Endothelial cell of umbilical vein (primary cell): Measurements from ENCODE around the gene ZNF273. TPM values are rescaled to one million over a fixed set of nuclear protein-coding genes. Genes with fewer than 3 reads are reported as not detected.
"Not testable (repeated sequence)": the region's sequence is repeated elsewhere in the genome, so short reads cannot be mapped to it uniquely, and the experiment has no call there.

ENCODE experiments used
- BruUV-seq: library from RNA; stranded (reverse); fragments of 400-500 nt; replicated peaks from 2 replicates; lab custom pipeline; 2021; lab: Mats Ljungman, UMichigan
- CTCF ChIA-PET: fragments of 300-600, 350-600 bp; sonication (Branson Sonifier 250); formaldehyde crosslinking; loops from one replicate; lab custom pipeline; 2021; ENCODE audit warnings: antibody characterized with exemption, inconsistent platforms; lab: Charles Lee
- POLR2A ChIA-PET: fragments of 300-600, 350-600 bp; sonication (Branson Sonifier 250); formaldehyde crosslinking; loops from one replicate; lab custom pipeline; 2021; ENCODE audit warnings: antibody characterized with exemption, inconsistent platforms; lab: Charles Lee
- DNase-seq: peaks from one replicate; pipeline ENCODE4 v3.0.0-alpha.2; 2011; ENCODE audit warnings: low read depth, low spot score
- FAIRE-seq: peaks from 2 replicates; lab custom pipeline; 2011; peaks lifted over from hg19 to GRCh38; lab: Jason Lieb, UNC
- H2AFZ ChIP-seq: 2 replicates; pipeline ENCODE4 v1.6.0; 2012; ENCODE audit warnings: low read depth, low read length, control low read depth, inconsistent platforms
- H3K27ac ChIP-seq: 2 replicates; pipeline ENCODE4 v1.5.1; 2011; ENCODE audit warnings: low read depth, mild to moderate bottlenecking, control low read depth, low read length, moderate library complexity; ENCODE audit not compliant: insufficient read depth
- H3K27me3 ChIP-seq, 2 experiments: 2 replicates each; pipeline versions ENCODE4 v1.6.0 to v1.6.1; 2011; ENCODE audit warnings: low read length in 2 of 2, mixed read lengths in 1 of 2; ENCODE audit not compliant: control insufficient read depth in 2 of 2, insufficient read depth in 2 of 2
- H3K36me3 ChIP-seq, 2 experiments: 2 replicates in 1 of 2; 3 replicates in 1 of 2; pipeline ENCODE4 v1.5.1; 2011; ENCODE audit warnings: low read length in 2 of 2, mild to moderate bottlenecking in 1 of 2, moderate library complexity in 1 of 2; ENCODE audit not compliant: control insufficient read depth in 2 of 2, insufficient read depth in 2 of 2; ENCODE audit errors: extremely low read depth in 1 of 2
- H3K4me1 ChIP-seq: 3 replicates; pipeline ENCODE4 v1.5.1; 2011; ENCODE audit warnings: mild to moderate bottlenecking, low read length; ENCODE audit not compliant: control insufficient read depth, insufficient read depth; ENCODE audit errors: extremely low read depth
- H3K4me2 ChIP-seq: 2 replicates; pipeline ENCODE4 v1.6.1; 2011; ENCODE audit warnings: low read length, control low read depth, mixed read lengths; ENCODE audit not compliant: insufficient read depth
- H3K4me3 ChIP-seq, 3 experiments: fragments of 200-600 bp in 1 of 3; sonication (generic), shearing (Covaris generic) in 1 of 3; replicated peaks in 1 of 3; 2 replicates each; pipeline ENCODE4 v1.5.1; 2011 to 2016; ENCODE audit warnings: control low read depth in 3 of 3, low read length in 3 of 3, mild to moderate bottlenecking in 2 of 3, inconsistent platforms in 1 of 3, low read depth in 1 of 3, moderate library complexity in 1 of 3; ENCODE audit not compliant: insufficient read depth in 1 of 3
- H3K79me2 ChIP-seq: 2 replicates; pipeline ENCODE4 v1.6.0; 2012; ENCODE audit warnings: low read length, inconsistent platforms; ENCODE audit not compliant: control insufficient read depth, insufficient read depth
- H3K9ac ChIP-seq: replicated peaks from 2 replicates; pipeline ENCODE3; 2011; ENCODE audit warnings: low read length, control low read depth; ENCODE audit not compliant: insufficient read depth; ENCODE audit errors: extremely low read depth
- H3K9me1 ChIP-seq: replicated peaks from 3 replicates; pipeline ENCODE4 v1.6.0; 2011; ENCODE audit warnings: mild to moderate bottlenecking, low read length; ENCODE audit not compliant: control insufficient read depth, insufficient read depth; ENCODE audit errors: extremely low read depth
- H3K9me3 ChIP-seq: replicated peaks from 2 replicates; pipeline ENCODE4 v1.5.1; 2012; ENCODE audit warnings: low read length, inconsistent platforms; ENCODE audit not compliant: control insufficient read depth, insufficient read depth
- H4K20me1 ChIP-seq: replicated peaks from 2 replicates; pipeline ENCODE3; 2011; ENCODE audit warnings: mild to moderate bottlenecking, low read length; ENCODE audit not compliant: control insufficient read depth, insufficient read depth; ENCODE audit errors: extremely low read depth
- dilution Hi-C: fragments of 300-500 bp; cut with MboI; formaldehyde crosslinking; loops from one replicate; pipeline ENCODE4 v1.15.0; 2019; ENCODE audit warnings: low sequenced_read_pairs; ENCODE audit not compliant: extremely low pct_ligation_motif_present
- intact Hi-C: fragments of 100-400 bp; cut with micrococcal nuclease; formaldehyde crosslinking; loops from one replicate; pipeline ENCODE4 v1.10.0; 2022
- polyA plus RNA-seq, 4 experiments: library from polyadenylated mRNA; depleted of rRNA in 3 of 4; stranded (reverse) in 3 of 4; unstranded in 1 of 4; fragments of >200 nt; gene quantifications; 2 replicates each; pipeline versions ENCODE4 v1.2.1 to v1.2.3, GENCODE V29; 2011 to 2012; ENCODE audit warnings: missing spikeins in 1 of 4
- total RNA-seq: library from RNA; stranded (reverse); gene quantifications from 2 replicates; pipeline ENCODE4 v1.2.3, GENCODE V29; 2021

ZNF273 gene
- total and polyA plus RNA-seq, 2 donors (not counting 3 experiments of a cell fraction or from before 2014, with no cell fraction given), result 1.4 to 4.1 TPM

- DNase-seq, H3K4me3 ChIP-seq, H3K4me2 ChIP-seq, H2AFZ ChIP-seq, H3K9me1 ChIP-seq, intact Hi-C loops, FAIRE-seq, H3K79me2 ChIP-seq, H3K27ac ChIP-seq, H3K36me3 ChIP-seq, H3K4me1 ChIP-seq, H3K9me3 ChIP-seq, H4K20me1 ChIP-seq, dilution Hi-C loops, BruUV-seq, H3K9ac ChIP-seq: not testable (repeated sequence)
- POLR2A ChIA-PET, result interaction anchor here (0.7 kb wide), 1 partner anchor 324 kb away, joined by 6 read pairs; no protein-coding TSS in a partner anchor
- H3K27me3 ChIP-seq, result peaks cover 17 to 27% of the 10 kb centered on the region in 2 experiments
- CTCF ChIA-PET, result interaction anchor here (0.6 to 4.9 kb wide), 2 partner anchors 360 to 539 kb away, joined by 3 to 68 read pairs; no protein-coding TSS in a partner anchor
Measured at GRCh38 chr7:64948774-64949173, 45.7 kb downstream of the ZNF273 start.

- peaks cover 17 to 27% of the 10 kb centered on the region in 2 experiments for H3K27me3 ChIP-seq
- POLR2A ChIA-PET, dilution Hi-C loops, H3K4me2 ChIP-seq, H3K79me2 ChIP-seq, H3K4me3 ChIP-seq, H3K9me3 ChIP-seq, H3K9ac ChIP-seq, FAIRE-seq, H3K36me3 ChIP-seq, H3K9me1 ChIP-seq, H3K27ac ChIP-seq, H3K4me1 ChIP-seq, H4K20me1 ChIP-seq, DNase-seq, BruUV-seq, H2AFZ ChIP-seq: not testable (repeated sequence)
- CTCF ChIA-PET, result interaction anchor here (0.7 to 4.9 kb wide), 9 partner anchors 8 to 1063 kb away, joined by 3 to 68 read pairs (median 3); no protein-coding TSS in a partner anchor
- intact Hi-C loops, result loop anchor here (1.0 to 2.0 kb wide), 2 partner anchors 266 to 357 kb away; no protein-coding TSS in a partner anchor
Measured at GRCh38 chr7:64950673-64951072, 47.6 kb downstream of the ZNF273 start.
